ENCODE results near the gene SND1. TPM values are rescaled to one million over a fixed set of nuclear protein-coding genes. Genes with fewer than 3 reads are reported as not detected.

Gene SND1
- total and polyA plus RNA-seq, 10 of the 15 experiments (the other 5 are each of a cell fraction or from before 2014, with no cell fraction given): 52.4 to 270 (median 146) TPM

DNA sequence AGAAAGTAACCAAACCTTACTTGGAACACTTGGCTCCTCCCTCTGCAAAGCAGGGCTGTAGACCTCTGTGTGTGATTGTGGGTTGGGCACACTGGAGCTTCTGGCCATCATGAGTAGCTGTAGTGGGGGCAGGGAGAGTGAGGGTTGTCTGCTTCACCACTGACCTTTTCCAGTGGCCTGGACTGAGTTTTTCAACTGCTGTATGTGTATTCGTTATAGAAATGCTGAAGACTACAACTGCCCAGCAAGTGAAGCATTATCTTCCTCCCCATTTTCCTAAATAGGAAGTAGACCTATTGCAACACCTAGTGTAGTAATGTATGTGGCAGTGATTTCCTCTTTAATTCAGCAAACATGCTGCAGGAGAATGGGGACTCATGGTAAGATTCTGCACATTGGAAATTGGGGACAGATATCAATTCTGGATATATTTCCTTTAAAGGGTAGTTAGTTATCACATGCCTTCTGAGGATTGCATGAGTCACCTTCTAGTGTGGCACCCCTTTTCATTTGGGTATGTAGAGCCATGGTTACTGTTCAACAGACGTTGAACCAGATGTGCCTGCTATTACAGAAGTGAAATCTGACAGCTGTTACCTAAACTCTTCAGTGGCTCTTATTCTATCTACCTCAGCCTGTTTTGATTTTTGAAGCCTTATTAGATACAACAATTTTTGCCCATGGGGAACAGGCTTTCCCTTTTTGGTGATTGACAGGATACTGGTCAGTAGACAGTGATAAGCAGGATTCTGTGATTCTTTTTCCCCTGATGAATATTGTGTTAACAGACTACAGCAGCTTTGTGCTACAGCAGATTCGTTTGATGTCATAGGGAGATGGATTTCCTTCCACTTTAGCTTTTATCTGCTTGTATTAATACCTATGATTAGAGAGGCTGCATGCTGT, 130.9 kb downstream of the SND1 start:
- no peaks in the 10 kb centered on the region; a peak in 1 of 4 replicates for H3K36me3 ChIP-seq (ENCODE audit: control insufficient read depth in 2 of 2, insufficient read depth in 2 of 2, low read length in 1 of 2)
- DNase-seq (ENCODE audit: low read depth, low spot score) (no peak), ATAC-seq (peak; percentile 91), FAIRE-seq (no peak)
- no peak for TF ChIP-seq CREB1 (IDR thresholded peaks at IDR 0.05; ENCODE audit: low read depth)
- no peak for TF ChIP-seq BRCA1 (IDR thresholded peaks at IDR 0.05; ENCODE audit: low read depth, low read length)
- no peak for TF ChIP-seq JUND (IDR thresholded peaks at IDR 0.05; ENCODE audit: low read depth, low read length)
- no peak for TF ChIP-seq BHLHE40 (IDR thresholded peaks at IDR 0.05; ENCODE audit: borderline replicate concordance in 1 of 2, low read depth in 2 of 2, low read length in 1 of 2)
- TF ChIP-seq POU2F2 (IDR thresholded peaks at IDR 0.05; ENCODE audit: borderline replicate concordance, low read depth, low read length): no peak
- TF ChIP-seq MYB (IDR thresholded peaks at IDR 0.05; ENCODE audit: borderline replicate concordance, low read depth, low read length): no peak
- TF ChIP-seq NFIC (IDR thresholded peaks at IDR 0.05; ENCODE audit: low read depth, low read length): no peak
- TF ChIP-seq, protein P1, sequence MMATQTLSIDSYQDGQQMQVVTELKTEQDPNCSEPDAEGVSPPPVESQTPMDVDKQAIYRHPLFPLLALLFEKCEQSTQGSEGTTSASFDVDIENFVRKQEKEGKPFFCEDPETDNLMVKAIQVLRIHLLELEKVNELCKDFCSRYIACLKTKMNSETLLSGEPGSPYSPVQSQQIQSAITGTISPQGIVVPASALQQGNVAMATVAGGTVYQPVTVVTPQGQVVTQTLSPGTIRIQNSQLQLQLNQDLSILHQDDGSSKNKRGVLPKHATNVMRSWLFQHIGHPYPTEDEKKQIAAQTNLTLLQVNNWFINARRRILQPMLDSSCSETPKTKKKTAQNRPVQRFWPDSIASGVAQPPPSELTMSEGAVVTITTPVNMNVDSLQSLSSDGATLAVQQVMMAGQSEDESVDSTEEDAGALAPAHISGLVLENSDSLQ (IDR thresholded peaks at IDR 0.05): peak; percentile 44; the same call in 1 of the 2 replicates
- no peak for TF ChIP-seq MEF2B (IDR thresholded peaks at IDR 0.05; ENCODE audit: partially characterized antibody, poor library complexity, severe bottlenecking)
- no peak overlapping the region for H3K27ac ChIP-seq (ENCODE audit: control insufficient read depth, insufficient read depth)
- peaks cover 29% of the 10 kb centered on the region for H3K79me2 ChIP-seq (ENCODE audit: control insufficient read depth, insufficient read depth, low read length)
- in situ Hi-C loops (cut with MboI) (no loop called here), intact Hi-C loops (cut with micrococcal nuclease; ENCODE audit: unreplicated experiment) (no loop called here)
- H3K4me3 ChIP-seq: no peak overlapping the region
- SMC1A ChIA-PET (ENCODE audit: uncharacterized antibody, unreplicated experiment): interaction anchor here (1.0 to 3.2 kb wide), 8 partner anchors 10 to 198 kb away, joined by 3 to 16 read pairs (median 5); no protein-coding TSS in a partner anchor
- H4K20me1 ChIP-seq (ENCODE audit: control insufficient read depth, insufficient read depth): no peaks in the 10 kb centered on the region
- BruUV-seq (replicated peaks): no TSS peak
- H3K27me3 ChIP-seq (replicated peaks in 1 of 2; ENCODE audit: control insufficient read depth in 2 of 2, insufficient read depth in 2 of 2, low read length in 1 of 2): no peaks in the 10 kb centered on the region
- POLR2A ChIA-PET: interaction anchor here (0.5 kb wide), 1 partner anchor 722 kb away, joined by 4 read pairs; no protein-coding TSS in a partner anchor
- 0 out of 2 replicates have a peak, but pooled peaks cover 5% of the 10 kb centered on the region for H3K4me1 ChIP-seq (ENCODE audit: control insufficient read depth, insufficient read depth, low read length)
- H3K9me3 ChIP-seq (replicated peaks; ENCODE audit: control insufficient read depth, insufficient read depth, low read length): no peaks in the 10 kb centered on the region
- no peak overlapping the region for H3K4me2 ChIP-seq (ENCODE audit: control insufficient read depth, insufficient read depth)
- WGBS (ENCODE audit: insufficient coverage, insufficient replicate concordance, low lambda C conversion rate, missing lambda C conversion rate): 49% methylated on average over 3 of the region's 3 CpGs
- RAD21 ChIA-PET (ENCODE audit: unreplicated experiment): interaction anchor here (0.7 kb wide), 1 partner anchor 427 kb away, joined by 3 read pairs; no protein-coding TSS in a partner anchor
- CTCF ChIA-PET: interaction anchor here (0.9 to 2.9 kb wide), 2 partner anchors 10 to 74 kb away, joined by 6 to 18 read pairs; no protein-coding TSS in a partner anchor
- H2AFZ ChIP-seq (ENCODE audit: control insufficient read depth, low read depth, low read length): no peak overlapping the region
- no peak overlapping the region for H3K9ac ChIP-seq (ENCODE audit: control insufficient read depth, insufficient read depth, low read length)

Data from GM12878 (cell line).